ENCODE measurements around the gene TBX21. TPM values are rescaled to one million over a fixed set of nuclear protein-coding genes. Genes with fewer than 3 reads are reported as not detected.

Gene TBX21
- total RNA-seq, 1 donor from 2014 or later = not detected

DNA sequence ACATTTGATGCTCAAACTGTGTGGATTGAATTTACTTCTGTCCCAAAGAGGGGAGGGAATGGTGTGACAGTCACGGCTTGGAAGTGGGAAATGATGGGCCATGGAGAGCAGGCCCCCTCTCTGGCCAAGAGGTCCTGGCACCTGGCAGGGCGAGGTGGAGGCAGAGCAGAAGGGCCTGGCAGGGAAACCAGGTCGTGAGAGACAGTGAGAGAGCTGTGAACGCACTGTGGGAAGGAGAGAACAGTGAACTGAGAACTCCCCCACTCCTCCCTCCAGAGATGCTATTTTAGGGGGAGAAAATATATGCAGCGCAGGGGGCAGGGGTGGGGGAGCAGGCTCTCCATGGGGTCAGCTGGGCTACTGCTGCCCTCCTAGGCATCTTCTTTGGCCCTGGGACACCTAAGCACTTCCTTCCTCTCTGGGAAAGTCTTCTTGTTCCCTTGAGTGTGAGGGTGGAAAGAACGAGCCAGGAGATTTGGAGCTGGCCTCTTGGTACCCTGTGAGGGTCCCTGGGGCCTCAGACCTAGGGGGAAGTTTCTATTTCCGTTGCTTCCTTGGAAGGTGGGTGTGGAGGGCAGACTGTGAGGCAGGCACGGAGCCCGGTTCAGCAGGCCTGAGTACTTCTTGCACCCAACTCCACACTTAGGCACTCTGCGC lies 17.2 kb upstream of the TBX21 start:
- TF ChIP-seq, protein P1, sequence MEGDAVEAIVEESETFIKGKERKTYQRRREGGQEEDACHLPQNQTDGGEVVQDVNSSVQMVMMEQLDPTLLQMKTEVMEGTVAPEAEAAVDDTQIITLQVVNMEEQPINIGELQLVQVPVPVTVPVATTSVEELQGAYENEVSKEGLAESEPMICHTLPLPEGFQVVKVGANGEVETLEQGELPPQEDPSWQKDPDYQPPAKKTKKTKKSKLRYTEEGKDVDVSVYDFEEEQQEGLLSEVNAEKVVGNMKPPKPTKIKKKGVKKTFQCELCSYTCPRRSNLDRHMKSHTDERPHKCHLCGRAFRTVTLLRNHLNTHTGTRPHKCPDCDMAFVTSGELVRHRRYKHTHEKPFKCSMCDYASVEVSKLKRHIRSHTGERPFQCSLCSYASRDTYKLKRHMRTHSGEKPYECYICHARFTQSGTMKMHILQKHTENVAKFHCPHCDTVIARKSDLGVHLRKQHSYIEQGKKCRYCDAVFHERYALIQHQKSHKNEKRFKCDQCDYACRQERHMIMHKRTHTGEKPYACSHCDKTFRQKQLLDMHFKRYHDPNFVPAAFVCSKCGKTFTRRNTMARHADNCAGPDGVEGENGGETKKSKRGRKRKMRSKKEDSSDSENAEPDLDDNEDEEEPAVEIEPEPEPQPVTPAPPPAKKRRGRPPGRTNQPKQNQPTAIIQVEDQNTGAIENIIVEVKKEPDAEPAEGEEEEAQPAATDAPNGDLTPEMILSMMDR (conservative IDR thresholded peaks at IDR 0.05; ENCODE audit: low read depth, low read length) = no peak
- no peak overlapping the region for H3K4me3 ChIP-seq (ENCODE audit: low read depth, low read length)

GRCh38 chr17:47716375-47716774 lies 16.7 kb upstream of the TBX21 start:
- H3K4me3 ChIP-seq (ENCODE audit: low read depth, low read length) = no peak overlapping the region
- TF ChIP-seq, protein P1 (conservative IDR thresholded peaks at IDR 0.05; ENCODE audit: low read depth, low read length) = no peak
- no peak for DNase-seq (ENCODE audit: low read depth)

More for the DNA sequence above, 17.2 kb upstream of the TBX21 start:
- no peak for DNase-seq (ENCODE audit: low read depth)

DNA sequence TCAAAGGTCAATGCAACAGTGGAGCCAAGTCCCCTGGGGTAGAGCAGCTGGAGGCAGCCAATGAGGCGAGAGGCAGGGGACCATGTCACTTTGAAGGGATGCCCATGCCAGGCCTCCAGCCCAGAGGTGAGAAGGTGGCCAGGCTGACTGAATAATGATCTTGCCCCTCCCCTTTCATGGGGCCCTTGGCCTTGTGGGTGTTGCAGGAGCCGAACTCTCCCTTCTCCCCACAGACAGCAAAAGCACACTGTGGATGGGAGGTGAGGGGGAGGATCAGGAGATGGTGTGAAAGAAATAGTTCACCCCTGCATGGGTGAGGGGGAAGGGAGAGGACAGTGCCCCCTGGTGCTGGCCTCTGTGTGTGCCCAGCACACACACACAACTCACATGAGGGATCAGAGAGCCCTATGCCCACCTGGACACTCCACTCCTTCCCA lies 15.8 kb upstream of the TBX21 start:
- no peak for DNase-seq (ENCODE audit: low read depth)

DNA sequence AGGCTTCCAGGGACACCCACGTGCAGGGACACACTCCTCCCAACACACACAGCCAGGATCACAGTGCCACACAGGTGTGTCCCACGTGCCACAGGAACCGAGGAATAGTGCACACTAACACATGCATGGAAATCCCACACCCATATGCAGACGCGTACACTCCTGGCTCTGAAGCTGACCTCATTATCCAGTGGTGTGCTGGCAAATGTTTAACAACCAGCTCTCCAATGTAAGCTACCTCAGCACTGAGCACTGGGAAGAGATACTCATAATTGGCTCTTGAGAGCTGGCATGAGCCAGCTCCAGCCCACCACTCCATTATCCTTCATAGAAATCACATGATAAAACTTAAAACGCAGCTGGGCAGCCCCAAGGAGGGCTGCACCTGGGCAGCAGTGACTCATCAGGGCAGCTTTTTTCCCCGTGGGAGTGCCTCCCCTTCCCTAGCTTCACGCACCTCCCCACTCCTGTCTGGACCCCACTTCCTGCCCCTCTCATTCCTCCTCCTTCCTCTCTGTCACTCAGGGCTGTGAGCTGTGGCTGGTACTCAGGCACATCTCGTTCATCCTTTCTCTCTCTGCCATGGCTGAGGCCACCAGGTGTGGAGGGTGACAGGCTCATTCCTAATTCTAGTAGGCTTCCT lies 14.9 kb upstream of the TBX21 start:
- no peak for DNase-seq (ENCODE audit: low read depth)
- no peak overlapping the region for H3K4me3 ChIP-seq (ENCODE audit: low read depth, low read length)
- TF ChIP-seq, protein P1 (conservative IDR thresholded peaks at IDR 0.05; ENCODE audit: low read depth, low read length) = no peak

More for the DNA sequence above, 15.8 kb upstream of the TBX21 start:
- TF ChIP-seq, protein P1 (conservative IDR thresholded peaks at IDR 0.05; ENCODE audit: low read depth, low read length) = peak; percentile 62
- no peak overlapping the region for H3K4me3 ChIP-seq (ENCODE audit: low read depth, low read length)

- TF ChIP-seq, protein P1 (conservative IDR thresholded peaks at IDR 0.05; ENCODE audit: low read depth, low read length) = no peak
- DNase-seq (ENCODE audit: low read depth) = no peak
- H3K4me3 ChIP-seq (ENCODE audit: low read depth, low read length) = no peak overlapping the region
Measured at GRCh38 chr17:47718634-47719405, 14.2 kb upstream of the TBX21 start.

GRCh38 chr17:47719411-47720152 lies 13.5 kb upstream of the TBX21 start:
- DNase-seq (ENCODE audit: low read depth) = no peak
- H3K4me3 ChIP-seq (ENCODE audit: low read depth, low read length) = no peak overlapping the region
- TF ChIP-seq, protein P1 (conservative IDR thresholded peaks at IDR 0.05; ENCODE audit: low read depth, low read length) = no peak

Measured in epithelial cell of proximal tubule (primary cell).